Stimulated activated naive B cell treated with anti-CD40 and anti-IgM and Interleukin-4, amounts not matched to agents 10 μg/mL and 1 μg/mL and 100 μg/mL, for 72 hours (primary cell): ENCODE data around the gene TRNP1.
A peak's percentile ranks its signal among the peaks of the same experiment; 100 is the strongest.

ENCODE experiments used
- ATAC-seq, 2 donors: fragments of 150-1000 bp; cut with Tn5 transposase; replicated peaks; 2 replicates each; pipeline ENCODE4 v1.10.0; 2021; ENCODE audit warnings: moderate library complexity in 1 of 2
- DNase-seq: peaks from one replicate; pipeline ENCODE4 v3.0.0; 2021
- H3K27ac Mint-ChIP-seq: one replicate; pipeline ENCODE4 v1.8.0; 2022; ENCODE audit warnings: mild to moderate bottlenecking, mixed read lengths
- H3K27me3 Mint-ChIP-seq, 2 donors: one replicate each; pipeline ENCODE4 v1.8.0; 2022; ENCODE audit warnings: mixed read lengths in 2 of 2
- H3K36me3 Mint-ChIP-seq, 2 donors: one replicate each; pipeline ENCODE4 v1.8.0; 2022; ENCODE audit warnings: mixed read lengths in 2 of 2, mild to moderate bottlenecking in 1 of 2
- H3K4me1 Mint-ChIP-seq, 2 donors: one replicate each; pipeline ENCODE4 v1.8.0; 2022; ENCODE audit warnings: mixed read lengths in 2 of 2, mild to moderate bottlenecking in 1 of 2
- H3K4me3 Mint-ChIP-seq, 2 donors: one replicate each; pipeline ENCODE4 v1.8.0; 2022; ENCODE audit warnings: mild to moderate bottlenecking in 2 of 2, mixed read lengths in 2 of 2, moderate library complexity in 1 of 2
- H3K9me3 Mint-ChIP-seq, 2 donors: one replicate each; pipeline ENCODE4 v1.8.0; 2022; ENCODE audit warnings: mixed read lengths in 2 of 2, mild to moderate bottlenecking in 1 of 2

TRNP1 gene

GRCh38 chr1:27001570-27002360 lies 8.3 kb downstream of the TRNP1 start:
- Mint-ChIP-seq H3K4me1 (peaks cover 21 to 35% of the 10 kb centered on the region in 2 donors), H3K9me3 (no peaks in the 10 kb centered on the region), H3K36me3 (no peaks in the 10 kb centered on the region), H3K27me3 (peaks cover 5 to 8% of the 10 kb centered on the region in 2 donors), H3K4me3 (peak overlapping the region; percentile 60 to 69), H3K27ac (peak overlapping the region; percentile 83)
- peak; percentile 70 for DNase-seq
- ATAC-seq, result peak; percentile 91

GRCh38 chr1:27003745-27004470 lies 10.4 kb downstream of the TRNP1 start:
- H3K9me3 Mint-ChIP-seq, result no peaks in the 10 kb centered on the region
- H3K4me1 Mint-ChIP-seq, result peaks cover 15 to 26% of the 10 kb centered on the region in 2 donors
- ATAC-seq (no peak), DNase-seq (no peak)
- peak overlapping the region; percentile 28 for H3K27ac Mint-ChIP-seq
- no peaks in the 10 kb centered on the region for H3K36me3 Mint-ChIP-seq
- H3K27me3 Mint-ChIP-seq, result peaks cover 0 to 4% of the 10 kb centered on the region in 2 donors
- H3K4me3 Mint-ChIP-seq, result no peak overlapping the region

GRCh38 chr1:27004471-27005165 lies 11.1 kb downstream of the TRNP1 start:
- DNase-seq (no peak), ATAC-seq (no peak)
- H3K27ac Mint-ChIP-seq, result peak overlapping the region; percentile 28
- peaks cover 0 to 4% of the 10 kb centered on the region in 2 donors for H3K27me3 Mint-ChIP-seq
- peaks cover 15 to 26% of the 10 kb centered on the region in 2 donors for H3K4me1 Mint-ChIP-seq
- no peak overlapping the region for H3K4me3 Mint-ChIP-seq
- H3K36me3 Mint-ChIP-seq, result no peaks in the 10 kb centered on the region
- H3K9me3 Mint-ChIP-seq, result no peaks in the 10 kb centered on the region

- H3K9me3 Mint-ChIP-seq, result no peaks in the 10 kb centered on the region
- no peak overlapping the region for H3K4me3 Mint-ChIP-seq
- ATAC-seq (no peak), DNase-seq (no peak)
- peaks cover 0 to 4% of the 10 kb centered on the region in 2 donors for H3K27me3 Mint-ChIP-seq
- H3K36me3 Mint-ChIP-seq, result no peaks in the 10 kb centered on the region
- peaks cover 15 to 26% of the 10 kb centered on the region in 2 donors for H3K4me1 Mint-ChIP-seq
- no peak overlapping the region for H3K27ac Mint-ChIP-seq
Observed at GRCh38 chr1:27005166-27005530, 11.7 kb downstream of the TRNP1 start.

GRCh38 chr1:27005648-27006496 lies 12.4 kb downstream of the TRNP1 start:
- no peak for ATAC-seq
- Mint-ChIP-seq H3K9me3 (no peaks in the 10 kb centered on the region), H3K27ac (no peak overlapping the region), H3K36me3 (no peaks in the 10 kb centered on the region), H3K4me3 (no peak overlapping the region), H3K4me1 (peaks cover 12 to 21% of the 10 kb centered on the region in 2 donors), H3K27me3 (peaks cover 4 to 5% of the 10 kb centered on the region in 2 donors)
- DNase-seq, result no peak

GRCh38 chr1:27006683-27007082 lies 13.2 kb downstream of the TRNP1 start:
- DNase-seq, result no peak
- no peaks in the 10 kb centered on the region for H3K9me3 Mint-ChIP-seq

GRCh38 chr1:27007909-27008582 lies 14.6 kb downstream of the TRNP1 start:
- Mint-ChIP-seq H3K4me3 (no peak overlapping the region), H3K27me3 (peaks cover 12 to 23% of the 10 kb centered on the region in 2 donors), H3K27ac (no peak overlapping the region), H3K4me1 (peaks cover 5 to 11% of the 10 kb centered on the region in 2 donors), H3K36me3 (no peaks in the 10 kb centered on the region), H3K9me3 (no peaks in the 10 kb centered on the region)
- ATAC-seq, result no peak
- DNase-seq, result no peak

More at GRCh38 chr1:27006683-27007082, 13.2 kb downstream of the TRNP1 start:
- no peak for ATAC-seq
- Mint-ChIP-seq H3K4me3 (no peak overlapping the region), H3K27me3 (peaks cover 8 to 13% of the 10 kb centered on the region in 2 donors), H3K36me3 (no peaks in the 10 kb centered on the region), H3K27ac (no peak overlapping the region), H3K4me1 (peaks cover 8 to 13% of the 10 kb centered on the region in 2 donors)

GRCh38 chr1:27009601-27010197 lies 16.2 kb downstream of the TRNP1 start:
- H3K9me3 Mint-ChIP-seq, result no peaks in the 10 kb centered on the region
- no peak overlapping the region for H3K27ac Mint-ChIP-seq
- ATAC-seq (no peak), DNase-seq (no peak)
- H3K27me3 Mint-ChIP-seq, result peaks cover 12 to 25% of the 10 kb centered on the region in 2 donors
- H3K36me3 Mint-ChIP-seq, result no peaks in the 10 kb centered on the region
- H3K4me1 Mint-ChIP-seq, result peaks cover 5 to 13% of the 10 kb centered on the region in 2 donors
- no peak overlapping the region for H3K4me3 Mint-ChIP-seq

- H3K9me3 Mint-ChIP-seq, result no peaks in the 10 kb centered on the region
- no peak for DNase-seq
- H3K27me3 Mint-ChIP-seq, result peaks cover 12 to 25% of the 10 kb centered on the region in 2 donors
- no peak overlapping the region for H3K4me3 Mint-ChIP-seq
- ATAC-seq, result no peak
- H3K36me3 Mint-ChIP-seq, result no peaks in the 10 kb centered on the region
- H3K27ac Mint-ChIP-seq, result no peak overlapping the region
- H3K4me1 Mint-ChIP-seq, result peaks cover 8 to 17% of the 10 kb centered on the region in 2 donors
Observed at GRCh38 chr1:27010226-27010994, 16.9 kb downstream of the TRNP1 start.

GRCh38 chr1:27011058-27011764 lies 17.7 kb downstream of the TRNP1 start:
- DNase-seq (no peak), ATAC-seq (no peak)
- H3K4me1 Mint-ChIP-seq, result peaks cover 8 to 18% of the 10 kb centered on the region in 2 donors
- H3K4me3 Mint-ChIP-seq, result peak overlapping the region in 1 of 2 donors; percentile 2
- no peaks in the 10 kb centered on the region for H3K36me3 Mint-ChIP-seq
- H3K27me3 Mint-ChIP-seq, result peaks cover 12 to 25% of the 10 kb centered on the region in 2 donors
- no peaks in the 10 kb centered on the region for H3K9me3 Mint-ChIP-seq
- no peak overlapping the region for H3K27ac Mint-ChIP-seq

- no peak for DNase-seq
- Mint-ChIP-seq H3K36me3 (no peaks in the 10 kb centered on the region), H3K27ac (no peak overlapping the region), H3K9me3 (no peaks in the 10 kb centered on the region), H3K4me1 (peaks cover 8 to 18% of the 10 kb centered on the region in 2 donors), H3K4me3 (peak overlapping the region; percentile 13 to 79), H3K27me3 (peaks cover 12 to 25% of the 10 kb centered on the region in 2 donors)
- peak in 1 of 2 donors; percentile 21 for ATAC-seq
Observed at GRCh38 chr1:27011976-27012563, 18.6 kb downstream of the TRNP1 start.
